HL-60 (cell line): ENCODE measurements around the gene BRCA2.

ENCODE experiments used
- GABPA ChIP-seq: IDR thresholded peaks from 2 replicates; pipeline ENCODE4 v1.6.1; 2012; ENCODE audit warnings: low read depth
- POLR2AphosphoS5 ChIP-seq: IDR thresholded peaks from 2 replicates; pipeline ENCODE4 v1.6.1; 2012; ENCODE audit warnings: low read depth
- SPI1 ChIP-seq: IDR thresholded peaks from 2 replicates; pipeline ENCODE4 v1.6.1; 2012; ENCODE audit warnings: low read depth, mild to moderate bottlenecking, borderline replicate concordance
- TF ChIP-seq, protein P1 (sequence below): IDR thresholded peaks from one replicate; pipeline ENCODE4 v1.5.1; 2011; ENCODE audit warnings: low read length, control low read depth, inconsistent platforms; ENCODE audit not compliant: insufficient read depth
- TF ChIP-seq, protein P2 (sequence below): IDR thresholded peaks from 2 replicates; pipeline ENCODE4 v1.6.1; 2012; ENCODE audit warnings: low read depth; ENCODE audit not compliant: insufficient replicate concordance

DNA sequence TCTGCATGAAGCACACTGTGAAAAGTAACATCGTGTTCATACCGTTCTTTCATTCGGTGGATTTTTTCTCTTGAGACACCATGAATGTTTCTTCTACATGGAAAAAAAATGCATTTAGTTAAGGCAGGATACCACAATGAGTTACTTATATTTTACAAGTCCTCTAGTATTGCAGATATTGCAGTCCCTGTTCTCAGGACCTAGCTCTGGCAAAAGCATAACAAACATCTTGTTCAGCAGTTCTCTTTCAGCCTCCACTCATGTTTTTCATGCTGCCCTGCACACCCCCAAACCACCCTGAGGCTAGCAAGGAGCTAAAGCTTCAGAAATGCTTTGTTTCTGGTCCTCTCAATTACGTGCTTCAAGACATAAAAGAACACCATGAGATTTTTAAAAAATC is 87.8 kb downstream of the BRCA2 start:
- TF ChIP-seq, protein P1, sequence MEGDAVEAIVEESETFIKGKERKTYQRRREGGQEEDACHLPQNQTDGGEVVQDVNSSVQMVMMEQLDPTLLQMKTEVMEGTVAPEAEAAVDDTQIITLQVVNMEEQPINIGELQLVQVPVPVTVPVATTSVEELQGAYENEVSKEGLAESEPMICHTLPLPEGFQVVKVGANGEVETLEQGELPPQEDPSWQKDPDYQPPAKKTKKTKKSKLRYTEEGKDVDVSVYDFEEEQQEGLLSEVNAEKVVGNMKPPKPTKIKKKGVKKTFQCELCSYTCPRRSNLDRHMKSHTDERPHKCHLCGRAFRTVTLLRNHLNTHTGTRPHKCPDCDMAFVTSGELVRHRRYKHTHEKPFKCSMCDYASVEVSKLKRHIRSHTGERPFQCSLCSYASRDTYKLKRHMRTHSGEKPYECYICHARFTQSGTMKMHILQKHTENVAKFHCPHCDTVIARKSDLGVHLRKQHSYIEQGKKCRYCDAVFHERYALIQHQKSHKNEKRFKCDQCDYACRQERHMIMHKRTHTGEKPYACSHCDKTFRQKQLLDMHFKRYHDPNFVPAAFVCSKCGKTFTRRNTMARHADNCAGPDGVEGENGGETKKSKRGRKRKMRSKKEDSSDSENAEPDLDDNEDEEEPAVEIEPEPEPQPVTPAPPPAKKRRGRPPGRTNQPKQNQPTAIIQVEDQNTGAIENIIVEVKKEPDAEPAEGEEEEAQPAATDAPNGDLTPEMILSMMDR, result no peak
- TF ChIP-seq POLR2AphosphoS5 (no peak), GABPA (no peak), SPI1 (no peak)
- TF ChIP-seq, protein P2, sequence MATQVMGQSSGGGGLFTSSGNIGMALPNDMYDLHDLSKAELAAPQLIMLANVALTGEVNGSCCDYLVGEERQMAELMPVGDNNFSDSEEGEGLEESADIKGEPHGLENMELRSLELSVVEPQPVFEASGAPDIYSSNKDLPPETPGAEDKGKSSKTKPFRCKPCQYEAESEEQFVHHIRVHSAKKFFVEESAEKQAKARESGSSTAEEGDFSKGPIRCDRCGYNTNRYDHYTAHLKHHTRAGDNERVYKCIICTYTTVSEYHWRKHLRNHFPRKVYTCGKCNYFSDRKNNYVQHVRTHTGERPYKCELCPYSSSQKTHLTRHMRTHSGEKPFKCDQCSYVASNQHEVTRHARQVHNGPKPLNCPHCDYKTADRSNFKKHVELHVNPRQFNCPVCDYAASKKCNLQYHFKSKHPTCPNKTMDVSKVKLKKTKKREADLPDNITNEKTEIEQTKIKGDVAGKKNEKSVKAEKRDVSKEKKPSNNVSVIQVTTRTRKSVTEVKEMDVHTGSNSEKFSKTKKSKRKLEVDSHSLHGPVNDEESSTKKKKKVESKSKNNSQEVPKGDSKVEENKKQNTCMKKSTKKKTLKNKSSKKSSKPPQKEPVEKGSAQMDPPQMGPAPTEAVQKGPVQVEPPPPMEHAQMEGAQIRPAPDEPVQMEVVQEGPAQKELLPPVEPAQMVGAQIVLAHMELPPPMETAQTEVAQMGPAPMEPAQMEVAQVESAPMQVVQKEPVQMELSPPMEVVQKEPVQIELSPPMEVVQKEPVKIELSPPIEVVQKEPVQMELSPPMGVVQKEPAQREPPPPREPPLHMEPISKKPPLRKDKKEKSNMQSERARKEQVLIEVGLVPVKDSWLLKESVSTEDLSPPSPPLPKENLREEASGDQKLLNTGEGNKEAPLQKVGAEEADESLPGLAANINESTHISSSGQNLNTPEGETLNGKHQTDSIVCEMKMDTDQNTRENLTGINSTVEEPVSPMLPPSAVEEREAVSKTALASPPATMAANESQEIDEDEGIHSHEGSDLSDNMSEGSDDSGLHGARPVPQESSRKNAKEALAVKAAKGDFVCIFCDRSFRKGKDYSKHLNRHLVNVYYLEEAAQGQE, result no peak
